Liver (tissue), 9 donors: ENCODE results near the gene ZFAND2B. TPM values are rescaled to one million over a fixed set of nuclear protein-coding genes. Genes with fewer than 3 reads are reported as not detected.

Experiments
- DNase-seq: peaks from one replicate; pipeline ENCODE4 v3.0.0-alpha.2; 2017; ENCODE audit warnings: low spot score
- H3K27ac ChIP-seq, 2 donors: one replicate each; pipeline ENCODE4 v1.7.0; 2013; ENCODE audit warnings: inconsistent platforms in 2 of 2, low read length in 2 of 2, control low read depth in 1 of 2, low read depth in 1 of 2, mild to moderate bottlenecking in 1 of 2
- H3K27me3 ChIP-seq, 4 donors: one replicate each; pipeline versions ENCODE4 v1.6.1 to v1.7.0; 2013; ENCODE audit warnings: low read length in 3 of 4, inconsistent platforms in 1 of 4, mild to moderate bottlenecking in 1 of 4, moderate library complexity in 1 of 4; ENCODE audit not compliant: control insufficient read depth in 4 of 4, insufficient read depth in 4 of 4
- H3K36me3 ChIP-seq, 4 donors: one replicate each; pipeline versions ENCODE4 v1.6.1 to v1.7.0; 2013; ENCODE audit warnings: low read length in 3 of 4, mild to moderate bottlenecking in 3 of 4, low read depth in 1 of 4, moderate library complexity in 1 of 4; ENCODE audit not compliant: control insufficient read depth in 4 of 4, insufficient read depth in 3 of 4
- H3K4me1 ChIP-seq, 4 donors: one replicate each; pipeline versions ENCODE4 v1.6.1 to v1.7.0; 2013; ENCODE audit warnings: low read length in 3 of 4, mild to moderate bottlenecking in 3 of 4, moderate library complexity in 1 of 4; ENCODE audit not compliant: control insufficient read depth in 4 of 4, insufficient read depth in 4 of 4
- H3K4me3 ChIP-seq, 3 donors: one replicate each; pipeline versions ENCODE4 v1.6.1 to v1.7.0; 2013; ENCODE audit warnings: low read length in 3 of 3, control low read depth in 1 of 3, low read depth in 1 of 3, mild to moderate bottlenecking in 1 of 3
- H3K9ac ChIP-seq, 2 donors: one replicate each; pipeline ENCODE4 v1.7.0; 2013; ENCODE audit warnings: low read length in 2 of 2, mild to moderate bottlenecking in 2 of 2, moderate library complexity in 2 of 2, control low read depth in 1 of 2, low read depth in 1 of 2
- H3K9me3 ChIP-seq, 4 donors: one replicate each; pipeline versions ENCODE4 v1.6.1 to v1.7.0; 2013; ENCODE audit warnings: low read length in 3 of 4; ENCODE audit not compliant: control insufficient read depth in 4 of 4
- ATF3 ChIP-seq: IDR thresholded peaks from 2 replicates; pipeline ENCODE4 v1.6.1; 2016; ENCODE audit warnings: antibody characterized with exemption
- EGR1 ChIP-seq, 2 donors: IDR thresholded peaks; 2 replicates each; pipeline ENCODE4 v1.6.1; 2016 to 2018; ENCODE audit warnings: antibody characterized with exemption in 2 of 2, low read depth in 2 of 2
- FOXA1 ChIP-seq: IDR thresholded peaks from 2 replicates; pipeline ENCODE4 v1.6.1; 2016; ENCODE audit warnings: antibody characterized with exemption
- FOXA2 ChIP-seq: IDR thresholded peaks from 2 replicates; pipeline ENCODE4 v1.6.1; 2016; ENCODE audit warnings: antibody characterized with exemption
- GABPA ChIP-seq, 2 donors: IDR thresholded peaks in 1 of 2; conservative IDR thresholded peaks in 1 of 2; 2 replicates each; pipeline ENCODE4 v1.6.1; 2016; ENCODE audit warnings: antibody characterized with exemption in 2 of 2, mild to moderate bottlenecking in 1 of 2, moderate library complexity in 1 of 2
- HNF4A ChIP-seq, 2 donors: conservative IDR thresholded peaks; 2 replicates each; pipeline ENCODE4 v1.6.1; 2016; ENCODE audit warnings: antibody characterized with exemption in 2 of 2, mild to moderate bottlenecking in 2 of 2
- HNF4G ChIP-seq: IDR thresholded peaks from 2 replicates; pipeline ENCODE4 v1.6.1; 2016; ENCODE audit warnings: antibody characterized with exemption
- JUND ChIP-seq, 2 donors: IDR thresholded peaks; 2 replicates each; pipeline ENCODE4 v1.6.1; 2016; ENCODE audit warnings: antibody characterized with exemption in 2 of 2
- NR2F2 ChIP-seq: IDR thresholded peaks from 2 replicates; pipeline ENCODE4 v1.6.1; 2016; ENCODE audit warnings: antibody characterized with exemption
- RAD21 ChIP-seq, 2 donors: IDR thresholded peaks; 2 replicates each; pipeline ENCODE4 v1.6.1; 2016; ENCODE audit warnings: antibody characterized with exemption in 2 of 2, mild to moderate bottlenecking in 2 of 2
- RXRA ChIP-seq, 2 donors: IDR thresholded peaks; 2 replicates each; pipeline ENCODE4 v1.6.1; 2017 to 2018; ENCODE audit warnings: antibody characterized with exemption in 2 of 2, mild to moderate bottlenecking in 1 of 2
- SP1 ChIP-seq: IDR thresholded peaks from 2 replicates; pipeline ENCODE4 v1.6.1; 2018; ENCODE audit warnings: antibody characterized with exemption, mild to moderate bottlenecking
- TAF1 ChIP-seq: conservative IDR thresholded peaks from 2 replicates; pipeline ENCODE4 v1.6.1; 2016; ENCODE audit warnings: antibody characterized with exemption, mild to moderate bottlenecking
- YY1 ChIP-seq: IDR thresholded peaks from 2 replicates; pipeline ENCODE4 v1.6.1; 2016; ENCODE audit warnings: antibody characterized with exemption, mild to moderate bottlenecking
- ZBTB33 ChIP-seq: IDR thresholded peaks from 2 replicates; pipeline ENCODE4 v1.6.1; 2016; ENCODE audit warnings: antibody characterized with exemption
- WGBS: extraction: QIAGEN DNeasy Blood & Tissue Kit; methylation state at CpG from one replicate; pipeline ENCODE4 v1.1.7; 2013; 5-methylcytosine and 5-hydroxymethylcytosine counted together
- polyA plus RNA-seq, 2 donors: library from polyadenylated mRNA; stranded (reverse) in 1 of 2; unstranded in 1 of 2; fragments of 200-250 nt in 1 of 2; fragments of >200 nt in 1 of 2; fragmentation: Nextera tagmentation in 1 of 2; extraction: Ambion mirVana in 1 of 2; gene quantifications; one replicate each; pipeline versions ENCODE4 v1.2.1 to v1.2.3, GENCODE V29; 2013 to 2015
- total RNA-seq, 2 donors: library from RNA; depleted of rRNA; stranded (reverse); fragments of >200 nt; gene quantifications; one replicate each; pipeline ENCODE4 v1.2.3, GENCODE V29; 2014
- TF ChIP-seq, protein P1 (sequence below): IDR thresholded peaks from 2 replicates; pipeline ENCODE4 v1.6.1; 2016; ENCODE audit warnings: antibody characterized with exemption
- TF ChIP-seq, protein P2 (sequence below): fragments of 150-350 bp; IDR thresholded peaks from 2 replicates; pipeline ENCODE4 v1.5.1; 2017; ENCODE audit warnings: improper control_type of control experiment, low read depth, low read length; ENCODE audit not compliant: missing input control
- TF ChIP-seq, protein P3 (sequence below): IDR thresholded peaks from 2 replicates; pipeline ENCODE4 v1.6.1; 2016; ENCODE audit warnings: antibody characterized with exemption, mild to moderate bottlenecking
- donor health status: healthy.
- donor health status: healthy.
- donor health status: healthy.
- donor health status: healthy.
- donor health status: healthy.

The ZFAND2B gene
- total and polyA plus RNA-seq, 4 donors: 19.6 to 53.8 (median 25.8) TPM

DNA sequence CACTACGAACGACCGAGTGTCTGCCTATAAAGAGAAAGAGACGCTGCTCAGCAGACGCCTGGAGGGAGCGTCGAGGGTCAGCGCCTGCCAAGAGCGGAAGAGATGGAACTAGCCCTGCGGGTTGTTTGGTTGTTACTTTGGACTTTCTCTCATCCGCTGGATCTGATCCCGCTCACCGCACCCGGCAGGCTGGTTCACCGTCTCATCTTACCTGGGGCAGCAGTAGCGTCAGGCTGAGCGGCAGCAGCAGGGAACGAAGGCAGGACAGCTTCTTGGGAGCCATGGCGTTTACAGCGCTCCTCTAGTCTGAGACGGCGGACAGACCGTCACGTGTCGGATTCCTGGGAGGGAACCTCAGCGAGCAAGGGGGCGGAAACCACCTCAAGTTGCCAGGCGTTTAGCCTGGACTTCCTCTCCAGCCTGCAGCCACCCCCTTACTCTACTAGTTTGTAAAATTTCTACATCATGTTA lies 36.7 kb downstream of the ZFAND2B start:
- H3K9ac ChIP-seq: peak overlapping the region in 1 of 2 donors; percentile 68
- peak overlapping the region in 2 of 3 donors; percentile 10 to 28 for H3K4me3 ChIP-seq
- 20% methylated on average over 28 of the region's 28 CpGs for WGBS

More for the DNA sequence above, 36.7 kb downstream of the ZFAND2B start:
- Histone ChIP-seq H3K27ac (peak overlapping the region; percentile 61 to 67), H3K9me3 (no peaks in the 10 kb centered on the region), H3K36me3 (peaks cover 0 to 10% (median 4%) of the 10 kb centered on the region in 4 donors), H3K27me3 (no peaks in the 10 kb centered on the region), H3K4me1 (peaks cover 7 to 43% (median 34%) of the 10 kb centered on the region in 4 donors)
- TF ChIP-seq ZBTB33: no peak
- TF ChIP-seq NR2F2: no peak
- TF ChIP-seq HNF4G: peak; percentile 20
- peak; percentile 72 to 80 for TF ChIP-seq HNF4A (conservative IDR thresholded peaks at IDR 0.05)
- peak; percentile 39 for TF ChIP-seq YY1
- TF ChIP-seq FOXA1: no peak
- TF ChIP-seq, protein P1, sequence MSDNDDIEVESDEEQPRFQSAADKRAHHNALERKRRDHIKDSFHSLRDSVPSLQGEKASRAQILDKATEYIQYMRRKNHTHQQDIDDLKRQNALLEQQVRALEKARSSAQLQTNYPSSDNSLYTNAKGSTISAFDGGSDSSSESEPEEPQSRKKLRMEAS: no peak
- TF ChIP-seq, protein P2, sequence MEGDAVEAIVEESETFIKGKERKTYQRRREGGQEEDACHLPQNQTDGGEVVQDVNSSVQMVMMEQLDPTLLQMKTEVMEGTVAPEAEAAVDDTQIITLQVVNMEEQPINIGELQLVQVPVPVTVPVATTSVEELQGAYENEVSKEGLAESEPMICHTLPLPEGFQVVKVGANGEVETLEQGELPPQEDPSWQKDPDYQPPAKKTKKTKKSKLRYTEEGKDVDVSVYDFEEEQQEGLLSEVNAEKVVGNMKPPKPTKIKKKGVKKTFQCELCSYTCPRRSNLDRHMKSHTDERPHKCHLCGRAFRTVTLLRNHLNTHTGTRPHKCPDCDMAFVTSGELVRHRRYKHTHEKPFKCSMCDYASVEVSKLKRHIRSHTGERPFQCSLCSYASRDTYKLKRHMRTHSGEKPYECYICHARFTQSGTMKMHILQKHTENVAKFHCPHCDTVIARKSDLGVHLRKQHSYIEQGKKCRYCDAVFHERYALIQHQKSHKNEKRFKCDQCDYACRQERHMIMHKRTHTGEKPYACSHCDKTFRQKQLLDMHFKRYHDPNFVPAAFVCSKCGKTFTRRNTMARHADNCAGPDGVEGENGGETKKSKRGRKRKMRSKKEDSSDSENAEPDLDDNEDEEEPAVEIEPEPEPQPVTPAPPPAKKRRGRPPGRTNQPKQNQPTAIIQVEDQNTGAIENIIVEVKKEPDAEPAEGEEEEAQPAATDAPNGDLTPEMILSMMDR: no peak
- no peak for TF ChIP-seq ATF3
- TF ChIP-seq RAD21 (IDR thresholded peaks at IDR 0.05): peak in 1 of 2 donors; percentile 24
- no peak for TF ChIP-seq TAF1
- TF ChIP-seq EGR1 (IDR thresholded peaks at IDR 0.05; ENCODE audit: low read depth in 2 of 2): no peak
- TF ChIP-seq, protein P3, sequence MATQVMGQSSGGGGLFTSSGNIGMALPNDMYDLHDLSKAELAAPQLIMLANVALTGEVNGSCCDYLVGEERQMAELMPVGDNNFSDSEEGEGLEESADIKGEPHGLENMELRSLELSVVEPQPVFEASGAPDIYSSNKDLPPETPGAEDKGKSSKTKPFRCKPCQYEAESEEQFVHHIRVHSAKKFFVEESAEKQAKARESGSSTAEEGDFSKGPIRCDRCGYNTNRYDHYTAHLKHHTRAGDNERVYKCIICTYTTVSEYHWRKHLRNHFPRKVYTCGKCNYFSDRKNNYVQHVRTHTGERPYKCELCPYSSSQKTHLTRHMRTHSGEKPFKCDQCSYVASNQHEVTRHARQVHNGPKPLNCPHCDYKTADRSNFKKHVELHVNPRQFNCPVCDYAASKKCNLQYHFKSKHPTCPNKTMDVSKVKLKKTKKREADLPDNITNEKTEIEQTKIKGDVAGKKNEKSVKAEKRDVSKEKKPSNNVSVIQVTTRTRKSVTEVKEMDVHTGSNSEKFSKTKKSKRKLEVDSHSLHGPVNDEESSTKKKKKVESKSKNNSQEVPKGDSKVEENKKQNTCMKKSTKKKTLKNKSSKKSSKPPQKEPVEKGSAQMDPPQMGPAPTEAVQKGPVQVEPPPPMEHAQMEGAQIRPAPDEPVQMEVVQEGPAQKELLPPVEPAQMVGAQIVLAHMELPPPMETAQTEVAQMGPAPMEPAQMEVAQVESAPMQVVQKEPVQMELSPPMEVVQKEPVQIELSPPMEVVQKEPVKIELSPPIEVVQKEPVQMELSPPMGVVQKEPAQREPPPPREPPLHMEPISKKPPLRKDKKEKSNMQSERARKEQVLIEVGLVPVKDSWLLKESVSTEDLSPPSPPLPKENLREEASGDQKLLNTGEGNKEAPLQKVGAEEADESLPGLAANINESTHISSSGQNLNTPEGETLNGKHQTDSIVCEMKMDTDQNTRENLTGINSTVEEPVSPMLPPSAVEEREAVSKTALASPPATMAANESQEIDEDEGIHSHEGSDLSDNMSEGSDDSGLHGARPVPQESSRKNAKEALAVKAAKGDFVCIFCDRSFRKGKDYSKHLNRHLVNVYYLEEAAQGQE: no peak
- TF ChIP-seq SP1: peak; percentile 71
- no peak for TF ChIP-seq JUND (IDR thresholded peaks at IDR 0.05)
- peak in 1 of 2 donors; percentile 14 for TF ChIP-seq GABPA (IDR thresholded peaks at IDR 0.05 in 1 of 2, conservative IDR thresholded peaks at IDR 0.05 in 1 of 2)
- TF ChIP-seq FOXA2: no peak
- peak in 1 of 2 donors; percentile 15 for TF ChIP-seq RXRA (IDR thresholded peaks at IDR 0.05)
- no peak for DNase-seq
